Measurements from ENCODE around the gene SFI1. TPM values are rescaled to one million over a fixed set of nuclear protein-coding genes. Genes with fewer than 3 reads are reported as not detected.
"Not testable (repeated sequence)": the region's sequence is repeated elsewhere in the genome, so short reads cannot be mapped to it uniquely, and the experiment has no call there.

Gene SFI1
- total and polyA plus RNA-seq, 10 donors: 36.7 to 110 (median 85.2) TPM

DNA sequence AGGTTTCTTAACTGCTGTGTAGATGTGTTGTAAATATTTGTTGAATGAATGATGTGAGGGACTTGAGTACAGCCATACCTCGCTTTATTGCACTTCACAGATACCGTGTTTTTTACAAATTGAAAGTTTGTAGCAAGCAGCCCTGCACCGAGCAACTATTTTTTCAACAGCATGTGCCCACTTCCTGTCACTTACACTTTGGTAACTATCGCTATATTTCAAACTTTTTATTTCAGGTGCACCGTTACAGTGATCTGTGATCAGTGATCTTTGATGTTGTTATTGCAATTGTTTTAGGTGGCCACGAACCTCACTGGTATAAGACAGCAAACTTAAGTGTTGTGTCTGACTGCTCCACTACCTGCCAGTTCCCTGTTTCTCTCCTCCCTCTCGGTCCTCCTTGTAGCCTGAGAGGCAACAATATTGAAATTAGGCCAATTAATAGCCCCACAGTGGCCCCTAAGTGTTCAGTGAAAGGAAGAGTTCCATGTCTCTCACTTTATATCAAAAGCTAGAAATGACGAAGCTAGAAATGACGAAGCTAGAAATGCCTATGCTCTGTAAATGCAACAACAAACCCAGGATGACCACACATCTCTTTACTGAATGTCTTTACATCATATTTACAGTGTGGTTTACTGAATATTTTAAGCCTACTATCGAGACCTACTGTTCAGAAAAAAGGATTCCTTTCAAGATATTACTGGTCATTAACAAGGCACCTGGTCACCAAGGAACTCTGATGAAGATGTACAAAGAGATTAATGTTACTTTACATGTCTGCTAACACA lies 1.0 kb downstream of the SFI1 start:
- intact Hi-C loops (cut with DNase I; ENCODE audit: low total_unique reads): loop anchor here (10.0 kb wide), 1 partner anchor 137 kb away; no protein-coding TSS in a partner anchor

DNA sequence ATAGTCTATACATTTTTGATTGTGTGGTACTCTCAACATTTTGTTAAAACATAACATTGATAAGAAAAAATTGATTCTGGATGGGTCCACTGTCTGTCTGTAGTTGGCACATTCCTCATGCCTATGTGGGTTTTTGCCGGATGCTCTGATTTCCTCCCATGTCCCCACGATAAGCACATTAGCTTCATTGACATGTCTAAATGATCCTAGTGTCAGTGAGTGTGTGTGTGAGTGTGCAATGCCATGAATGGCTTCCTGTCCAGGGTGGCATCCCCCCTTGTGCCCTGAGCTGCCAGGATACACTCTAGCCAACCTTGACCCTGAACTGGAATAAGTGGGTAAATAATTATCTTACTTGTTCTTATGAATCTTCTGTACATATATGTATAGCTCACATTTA lies 5.4 kb downstream of the SFI1 start:
- Histone ChIP-seq H3K27ac (peak overlapping the region in 6 of 8 donors; percentile 9 to 70 (median 54)), H3K27me3 (replicated peaks in 1 of 7) (no peaks in the 10 kb centered on the region), H3K9me3 (no peaks in the 10 kb centered on the region), H3K4me1 (peaks cover 0 to 75% (median 22%) of the 10 kb centered on the region in 6 donors), H3K4me3 (no peak overlapping the region), H3K36me3 (peaks cover 0 to 17% (median 0%) of the 10 kb centered on the region in 6 donors)
- intact Hi-C loops (cut with DNase I; ENCODE audit: low total_unique reads): no loop called here
- no peak for DNase-seq
- TF ChIP-seq POLR2AphosphoS5 (IDR thresholded peaks at IDR 0.05): peak in 1 of 3 donors; percentile 58
- TF ChIP-seq POLR2A (IDR thresholded peaks at IDR 0.05): no peak
- 35 to 68% (median 49%) methylated on average over 2 of the region's 2 CpGs for WGBS, 5 donors

More for the DNA sequence above, 1.0 kb downstream of the SFI1 start:
- Histone ChIP-seq H3K9me3 (no peaks in the 10 kb centered on the region), H3K36me3 (peaks cover 0 to 17% (median 0%) of the 10 kb centered on the region in 6 donors), H3K27me3 (replicated peaks in 1 of 7) (no peaks in the 10 kb centered on the region), H3K27ac (peak overlapping the region; percentile 82 to 93 (median 89)), H3K4me3 (peak overlapping the region; percentile 81 to 99 (median 91)), H3K4me1 (peaks cover 7 to 92% (median 44%) of the 10 kb centered on the region in 6 donors)
- TF ChIP-seq POLR2AphosphoS5 (IDR thresholded peaks at IDR 0.05) (no peak), POLR2A (IDR thresholded peaks at IDR 0.05) (no peak)
- TF ChIP-seq, protein P1, sequence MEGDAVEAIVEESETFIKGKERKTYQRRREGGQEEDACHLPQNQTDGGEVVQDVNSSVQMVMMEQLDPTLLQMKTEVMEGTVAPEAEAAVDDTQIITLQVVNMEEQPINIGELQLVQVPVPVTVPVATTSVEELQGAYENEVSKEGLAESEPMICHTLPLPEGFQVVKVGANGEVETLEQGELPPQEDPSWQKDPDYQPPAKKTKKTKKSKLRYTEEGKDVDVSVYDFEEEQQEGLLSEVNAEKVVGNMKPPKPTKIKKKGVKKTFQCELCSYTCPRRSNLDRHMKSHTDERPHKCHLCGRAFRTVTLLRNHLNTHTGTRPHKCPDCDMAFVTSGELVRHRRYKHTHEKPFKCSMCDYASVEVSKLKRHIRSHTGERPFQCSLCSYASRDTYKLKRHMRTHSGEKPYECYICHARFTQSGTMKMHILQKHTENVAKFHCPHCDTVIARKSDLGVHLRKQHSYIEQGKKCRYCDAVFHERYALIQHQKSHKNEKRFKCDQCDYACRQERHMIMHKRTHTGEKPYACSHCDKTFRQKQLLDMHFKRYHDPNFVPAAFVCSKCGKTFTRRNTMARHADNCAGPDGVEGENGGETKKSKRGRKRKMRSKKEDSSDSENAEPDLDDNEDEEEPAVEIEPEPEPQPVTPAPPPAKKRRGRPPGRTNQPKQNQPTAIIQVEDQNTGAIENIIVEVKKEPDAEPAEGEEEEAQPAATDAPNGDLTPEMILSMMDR (IDR thresholded peaks at IDR 0.05 in 8 of 11, conservative IDR thresholded peaks at IDR 0.05 in 3 of 11): no peak
- WGBS, 5 donors: 43 to 51% (median 46%) methylated on average over 10 of the region's 10 CpGs
- DNase-seq: no peak

DNA sequence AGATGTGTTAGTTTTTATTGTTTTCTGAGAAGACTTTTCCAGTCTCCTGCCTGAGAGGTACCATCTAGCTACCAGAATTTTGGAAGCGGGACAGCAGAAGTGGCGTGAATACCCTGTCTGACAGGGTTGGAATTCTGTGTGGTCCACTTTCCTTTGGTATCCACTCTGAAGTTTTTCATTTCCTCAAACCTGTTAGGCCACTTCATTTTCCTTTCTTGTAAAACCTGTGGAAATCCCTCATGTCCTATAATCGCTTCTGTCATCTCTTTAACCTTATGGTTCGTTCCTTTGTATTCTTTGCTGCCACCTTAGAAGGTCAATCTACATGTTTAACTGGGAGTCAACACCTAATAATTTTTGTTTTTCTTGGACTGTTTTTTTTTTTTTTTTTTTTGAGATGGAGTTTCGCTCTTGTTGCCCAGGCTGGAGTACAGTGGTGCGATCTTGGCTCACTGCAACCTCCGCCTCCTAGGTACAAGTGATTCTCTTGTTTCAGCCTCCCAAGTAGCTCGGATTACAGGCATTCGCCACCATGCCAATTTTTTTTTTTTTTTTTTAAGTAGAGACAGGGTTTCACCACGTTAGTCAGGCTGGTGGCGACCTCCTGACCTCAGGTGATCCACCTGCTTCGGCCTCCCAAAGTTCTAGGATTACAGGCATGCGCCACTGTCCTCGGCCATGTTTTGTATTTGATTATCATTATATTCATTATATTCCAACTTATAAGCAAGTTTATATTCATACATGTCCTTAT lies 7.1 kb downstream of the SFI1 start:
- Histone ChIP-seq H3K36me3 (peaks cover 0 to 25% (median under 1%) of the 10 kb centered on the region in 6 donors), H3K27ac (no peak overlapping the region), H3K4me1 (peaks cover 0 to 59% (median 12%) of the 10 kb centered on the region in 6 donors), H3K4me3 (no peak overlapping the region), H3K27me3 (replicated peaks in 1 of 7) (no peaks in the 10 kb centered on the region), H3K9me3 (peaks cover 0 to 10% (median 3%) of the 10 kb centered on the region in 8 donors)
- no peak for DNase-seq
- TF ChIP-seq POLR2A (IDR thresholded peaks at IDR 0.05) (no peak), POLR2AphosphoS5 (IDR thresholded peaks at IDR 0.05) (no peak)
- TF ChIP-seq, protein P1 (IDR thresholded peaks at IDR 0.05 in 8 of 11, conservative IDR thresholded peaks at IDR 0.05 in 3 of 11): no peak
- intact Hi-C loops (cut with DNase I; ENCODE audit: low total_unique reads): no loop called here
- WGBS, 5 donors: 95 to 96% (median 95%) methylated on average over 14 of the region's 14 CpGs

GRCh38 chr22:31504282-31504681 lies 7.9 kb downstream of the SFI1 start:
- no peak for DNase-seq
- H3K27ac ChIP-seq: peak overlapping the region in 1 of 8 donors; percentile 25
- H3K4me1 ChIP-seq: peaks cover 0 to 50% (median 10%) of the 10 kb centered on the region in 6 donors
- peaks cover 0 to 30% (median 6%) of the 10 kb centered on the region in 6 donors for H3K36me3 ChIP-seq
- 77 to 88% (median 81%) methylated on average over 4 of the region's 4 CpGs for WGBS, 5 donors
- TF ChIP-seq, protein P1 (IDR thresholded peaks at IDR 0.05 in 8 of 11, conservative IDR thresholded peaks at IDR 0.05 in 3 of 11): no peak
- TF ChIP-seq POLR2AphosphoS5 (IDR thresholded peaks at IDR 0.05) (no peak), POLR2A (IDR thresholded peaks at IDR 0.05) (no peak)
- H3K4me3 ChIP-seq: no peak overlapping the region
- intact Hi-C loops (cut with DNase I; ENCODE audit: low total_unique reads): no loop called here
- H3K27me3 ChIP-seq (replicated peaks in 1 of 7): no peaks in the 10 kb centered on the region
- peaks cover 0 to 10% (median 3%) of the 10 kb centered on the region in 8 donors for H3K9me3 ChIP-seq

DNA sequence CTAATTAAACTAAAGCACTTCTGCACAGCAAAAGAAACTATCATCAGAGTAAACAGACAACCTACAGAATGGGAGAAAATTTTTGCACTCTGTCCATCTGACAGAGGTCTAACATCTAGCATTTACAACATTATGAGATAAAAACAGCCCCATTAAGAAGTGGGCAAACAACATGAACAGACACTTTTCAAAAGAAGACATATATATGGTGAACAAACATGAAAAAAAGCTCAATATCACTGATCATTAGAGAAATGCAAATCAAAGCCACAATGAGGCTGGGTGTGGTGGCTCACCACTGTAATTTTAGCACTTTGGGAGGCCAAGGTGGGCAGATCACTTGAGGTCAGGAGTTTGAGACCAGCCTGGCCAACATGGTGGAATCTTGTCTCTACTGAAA lies 11.2 kb downstream of the SFI1 start:
- intact Hi-C loops (cut with DNase I; ENCODE audit: low total_unique reads); H3K27ac ChIP-seq; DNase-seq; H3K27me3 ChIP-seq (replicated peaks in 1 of 7); H3K4me3 ChIP-seq; H3K9me3 ChIP-seq: not testable (repeated sequence)
- peaks cover 0 to 45% (median 22%) of the 10 kb centered on the region in 6 donors for H3K36me3 ChIP-seq
- H3K4me1 ChIP-seq: peaks cover 0 to 18% (median 1%) of the 10 kb centered on the region in 6 donors
